Progenitor cell of endocrine pancreas (in vitro differentiated cells): Measurements from ENCODE around the gene RNF146. TPM values are rescaled to one million over a fixed set of nuclear protein-coding genes. Genes with fewer than 3 reads are reported as not detected.

ENCODE experiments used
- DNase-seq: peaks from one replicate; pipeline ENCODE4 v3.0.0; 2021; ENCODE audit warnings: low spot score; ENCODE audit not compliant: unreplicated experiment
- H3K27ac Mint-ChIP-seq: 2 replicates; pipeline ENCODE4 v1.8.0; 2021; ENCODE audit warnings: mild to moderate bottlenecking, moderate library complexity, mixed read lengths
- H3K27me3 Mint-ChIP-seq: 2 replicates; pipeline ENCODE4 v1.8.0; 2021; ENCODE audit warnings: mixed read lengths
- H3K36me3 Mint-ChIP-seq: 2 replicates; pipeline ENCODE4 v1.8.0; 2022; ENCODE audit warnings: mixed read lengths; ENCODE audit not compliant: insufficient read depth
- H3K4me1 Mint-ChIP-seq: 2 replicates; pipeline ENCODE4 v1.8.0; 2021; ENCODE audit warnings: low read depth, mixed read lengths
- H3K4me3 Mint-ChIP-seq: 2 replicates; pipeline ENCODE4 v1.8.0; 2021; ENCODE audit warnings: low read depth, mild to moderate bottlenecking, moderate library complexity, mixed read lengths
- H3K9me3 Mint-ChIP-seq: 2 replicates; pipeline ENCODE4 v1.8.0; 2021; ENCODE audit warnings: low read depth, mixed read lengths
- total RNA-seq: library from RNA; stranded (reverse); gene quantifications from 2 replicates; pipeline ENCODE4 v1.2.1, GENCODE V29; 2021
- TF ChIP-seq, protein P1 (sequence below): fragments of 200-600 bp; sonication (generic); IDR thresholded peaks from one replicate; pipeline ENCODE4 v1.5.0; 2021; ENCODE audit warnings: antibody characterized with exemption, mild to moderate bottlenecking; ENCODE audit not compliant: unreplicated experiment

Gene RNF146
- total RNA-seq, 1 donor from 2014 or later = 61.2 TPM

DNA sequence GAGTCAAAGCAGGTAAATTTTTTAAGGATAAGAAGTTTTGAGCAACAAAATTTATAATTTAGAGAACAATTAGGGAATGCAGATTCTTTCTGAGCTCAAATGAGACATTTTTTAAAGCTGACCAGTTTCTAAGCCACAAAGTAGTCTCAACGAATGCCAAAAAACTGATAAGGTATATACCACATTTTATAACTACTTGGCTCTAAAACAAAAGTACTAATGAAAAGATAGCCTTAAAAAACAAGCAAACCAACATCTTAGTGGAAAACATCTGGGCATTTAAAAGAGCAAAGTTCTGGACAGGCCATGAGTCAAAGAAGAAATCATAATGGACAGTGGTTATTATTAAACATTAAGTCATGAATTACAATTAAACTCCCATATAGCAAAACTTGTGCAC is 23.2 kb upstream of the RNF146 start:
- TF ChIP-seq, protein P1, sequence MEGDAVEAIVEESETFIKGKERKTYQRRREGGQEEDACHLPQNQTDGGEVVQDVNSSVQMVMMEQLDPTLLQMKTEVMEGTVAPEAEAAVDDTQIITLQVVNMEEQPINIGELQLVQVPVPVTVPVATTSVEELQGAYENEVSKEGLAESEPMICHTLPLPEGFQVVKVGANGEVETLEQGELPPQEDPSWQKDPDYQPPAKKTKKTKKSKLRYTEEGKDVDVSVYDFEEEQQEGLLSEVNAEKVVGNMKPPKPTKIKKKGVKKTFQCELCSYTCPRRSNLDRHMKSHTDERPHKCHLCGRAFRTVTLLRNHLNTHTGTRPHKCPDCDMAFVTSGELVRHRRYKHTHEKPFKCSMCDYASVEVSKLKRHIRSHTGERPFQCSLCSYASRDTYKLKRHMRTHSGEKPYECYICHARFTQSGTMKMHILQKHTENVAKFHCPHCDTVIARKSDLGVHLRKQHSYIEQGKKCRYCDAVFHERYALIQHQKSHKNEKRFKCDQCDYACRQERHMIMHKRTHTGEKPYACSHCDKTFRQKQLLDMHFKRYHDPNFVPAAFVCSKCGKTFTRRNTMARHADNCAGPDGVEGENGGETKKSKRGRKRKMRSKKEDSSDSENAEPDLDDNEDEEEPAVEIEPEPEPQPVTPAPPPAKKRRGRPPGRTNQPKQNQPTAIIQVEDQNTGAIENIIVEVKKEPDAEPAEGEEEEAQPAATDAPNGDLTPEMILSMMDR = no peak
- Mint-ChIP-seq H3K36me3 (no peaks in the 10 kb centered on the region), H3K4me1 (no peaks in the 10 kb centered on the region), H3K4me3 (no peak overlapping the region), H3K27me3 (no peaks in the 10 kb centered on the region), H3K27ac (no peak overlapping the region), H3K9me3 (no peaks in the 10 kb centered on the region)
- no peak for DNase-seq

DNA sequence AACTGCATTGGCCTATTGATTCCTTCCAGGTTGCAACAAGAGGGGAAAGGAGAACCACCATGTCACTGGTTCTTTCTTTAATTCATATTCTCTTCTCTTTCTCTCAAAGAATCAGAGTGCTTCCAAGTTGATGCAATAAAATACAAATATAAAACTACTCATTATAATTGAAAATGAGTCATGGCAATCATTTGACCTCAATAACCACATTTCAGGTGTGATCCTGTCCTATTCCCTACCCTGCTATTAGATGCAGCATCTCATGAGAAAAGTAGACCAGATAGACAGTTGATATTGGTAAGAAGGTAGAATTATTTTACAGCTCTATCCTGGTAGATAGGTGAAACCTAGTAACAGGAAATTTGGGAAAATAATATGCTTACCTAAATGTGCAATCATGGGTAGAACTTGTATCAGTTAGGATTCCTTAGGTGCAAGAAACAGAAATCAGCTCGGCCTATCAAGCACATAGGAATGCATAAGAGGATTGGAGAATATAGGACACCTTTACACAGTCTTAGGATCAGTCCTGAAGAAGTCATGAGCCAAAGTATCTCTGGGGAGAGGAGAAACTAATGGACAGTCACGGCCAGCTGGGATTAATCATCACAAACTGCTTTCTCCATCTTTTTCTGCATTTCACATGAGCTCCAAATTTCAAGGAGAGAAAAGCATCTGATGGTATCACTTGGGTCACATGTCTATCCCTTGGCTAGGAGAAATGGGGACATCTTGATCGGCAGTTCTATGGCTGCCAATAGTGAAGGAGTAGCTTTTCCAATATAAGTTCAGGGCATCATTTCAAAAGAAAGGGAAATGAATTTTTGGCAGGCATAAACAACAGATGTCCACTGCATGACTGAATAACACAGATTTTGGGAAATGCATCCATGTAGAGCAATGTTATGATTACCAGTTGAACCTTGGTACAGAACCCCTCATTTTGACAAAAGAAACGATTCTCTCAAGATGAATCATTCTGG is 19.3 kb upstream of the RNF146 start:
- Mint-ChIP-seq H3K36me3 (no peaks in the 10 kb centered on the region), H3K27me3 (no peaks in the 10 kb centered on the region), H3K4me3 (no peak overlapping the region), H3K27ac (no peak overlapping the region), H3K9me3 (no peaks in the 10 kb centered on the region), H3K4me1 (no peaks in the 10 kb centered on the region)
- TF ChIP-seq, protein P1 = no peak
- DNase-seq = no peak

DNA sequence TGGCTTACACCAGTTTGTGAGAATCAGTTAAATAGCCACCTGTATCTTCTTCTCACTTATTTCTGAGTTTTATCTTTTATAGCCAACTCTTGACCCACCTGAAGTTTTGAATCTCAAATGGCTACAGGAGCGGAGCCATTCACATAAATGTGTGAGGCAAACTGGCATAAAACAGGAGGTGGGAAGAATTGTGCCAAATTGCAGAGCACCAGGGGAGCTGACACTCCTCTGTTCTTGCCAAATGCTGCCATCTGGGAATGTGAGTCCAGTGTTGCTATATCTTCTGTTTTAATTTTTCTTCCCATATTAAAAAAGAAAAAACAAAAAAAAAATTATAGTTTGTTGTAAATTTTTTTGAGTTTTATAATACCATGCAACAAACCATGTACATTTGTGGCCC is 17.0 kb upstream of the RNF146 start:
- Mint-ChIP-seq H3K36me3 (no peaks in the 10 kb centered on the region), H3K27ac (no peak overlapping the region), H3K9me3 (no peaks in the 10 kb centered on the region), H3K4me1 (no peaks in the 10 kb centered on the region), H3K4me3 (no peak overlapping the region), H3K27me3 (no peaks in the 10 kb centered on the region)
- TF ChIP-seq, protein P1 = no peak
- no peak for DNase-seq

DNA sequence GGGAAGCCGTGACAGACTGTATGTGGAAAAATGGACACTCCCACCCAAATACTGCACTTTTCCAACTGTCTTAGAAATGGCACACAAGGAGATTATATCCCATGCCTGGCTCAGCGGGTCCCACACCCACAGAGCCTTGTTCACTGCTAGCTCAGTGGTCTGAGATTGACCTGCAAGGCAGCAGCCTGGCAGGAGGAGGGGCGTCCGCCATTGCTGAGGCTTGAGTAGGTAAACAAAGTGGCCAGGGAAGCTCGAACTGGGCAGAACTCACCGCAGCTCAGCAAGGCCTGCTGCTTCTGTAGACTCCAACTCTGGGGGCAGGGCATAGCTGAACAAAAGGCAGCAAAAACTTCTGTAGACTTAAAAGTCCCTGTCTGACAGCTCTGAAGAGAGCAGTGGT is 11.4 kb upstream of the RNF146 start:
- Mint-ChIP-seq H3K4me3 (no peak overlapping the region), H3K27me3 (peaks cover 2% of the 10 kb centered on the region), H3K27ac (no peak overlapping the region), H3K36me3 (no peaks in the 10 kb centered on the region), H3K9me3 (no peaks in the 10 kb centered on the region), H3K4me1 (no peaks in the 10 kb centered on the region)
- TF ChIP-seq, protein P1 = no peak
- DNase-seq = no peak

DNA sequence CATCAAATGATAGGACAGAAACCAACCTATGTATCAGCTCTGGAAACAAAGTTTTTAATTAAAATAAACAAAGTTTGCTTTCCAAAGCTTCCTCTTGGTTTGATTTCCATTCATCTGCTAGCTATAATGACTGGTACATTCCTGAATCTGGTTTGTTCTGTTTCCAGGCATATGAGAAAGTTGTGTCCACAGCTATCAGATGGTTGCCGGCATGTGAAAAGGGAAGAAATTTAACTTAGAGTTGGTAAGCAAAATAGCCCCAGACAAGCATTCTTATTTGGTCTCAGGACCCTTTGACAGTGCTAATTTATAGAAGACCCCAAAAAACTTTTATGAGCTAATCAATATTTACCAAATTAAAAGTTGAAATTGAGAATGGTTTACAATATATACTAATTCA is 3.8 kb upstream of the RNF146 start:
- DNase-seq = no peak
- no peaks in the 10 kb centered on the region for H3K36me3 Mint-ChIP-seq
- TF ChIP-seq, protein P1 = no peak
- H3K4me3 Mint-ChIP-seq = no peak overlapping the region
- no peaks in the 10 kb centered on the region for H3K9me3 Mint-ChIP-seq
- peaks cover 10% of the 10 kb centered on the region for H3K4me1 Mint-ChIP-seq
- H3K27ac Mint-ChIP-seq = no peak overlapping the region
- peaks cover 2% of the 10 kb centered on the region for H3K27me3 Mint-ChIP-seq
